DMS 273 (cell line): Measurements from ENCODE around the gene LMF2.
A peak's percentile ranks its signal among the peaks of the same experiment; 100 is the strongest.
"Not testable (repeated sequence)": the region's sequence is repeated elsewhere in the genome, so short reads cannot be mapped to it uniquely, and the experiment has no call there.

Experiments used
- DNase-seq: peaks from one replicate; lab custom pipeline; 2025; ENCODE audit not compliant: unreplicated experiment; lab: John Stamatoyannopoulos, UW

LMF2 gene

DNA sequence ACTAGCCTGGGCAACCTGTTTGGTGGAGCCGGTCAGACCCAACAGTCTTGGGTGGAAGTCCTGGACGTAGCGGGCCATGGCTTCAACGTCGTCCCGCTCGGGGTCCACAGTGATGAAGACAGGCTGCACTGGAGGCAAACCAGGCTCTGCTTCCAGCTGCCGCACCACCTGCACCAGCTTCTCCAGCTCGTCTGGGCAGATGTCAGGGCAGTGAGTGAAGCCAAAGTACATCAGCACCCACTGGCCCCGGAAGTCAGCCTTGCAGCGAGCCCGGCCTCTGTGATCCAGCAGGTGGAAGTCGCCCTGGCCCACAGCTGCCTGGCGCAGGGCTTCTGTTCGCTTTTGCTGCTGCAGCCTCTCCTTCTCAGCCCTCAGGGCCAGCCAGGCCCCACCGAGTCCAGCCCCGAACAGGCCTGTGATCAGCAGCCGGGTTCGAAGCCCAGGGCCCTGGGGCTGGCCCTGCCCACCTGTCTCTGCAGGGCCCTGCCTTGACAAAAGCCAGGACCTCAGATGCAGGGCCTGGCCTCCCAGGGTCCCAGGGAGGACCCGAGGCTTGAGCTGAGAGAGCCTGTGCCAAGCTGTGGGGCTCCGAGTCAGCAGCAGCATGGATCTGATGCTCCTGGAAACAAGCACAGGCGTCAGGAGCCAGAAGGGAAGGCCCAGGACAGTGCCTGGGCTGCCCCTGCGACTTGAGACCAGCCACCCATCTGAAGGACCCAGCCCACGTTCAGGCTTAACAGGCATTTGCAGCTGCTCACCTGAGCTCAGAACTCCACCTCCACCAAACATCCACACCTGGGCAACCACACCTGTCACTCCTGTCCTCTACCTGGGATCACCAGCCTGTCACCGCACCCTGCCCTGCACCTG is 16.5 kb upstream of the LMF2 start:
- DNase-seq: peak; percentile 74

DNA sequence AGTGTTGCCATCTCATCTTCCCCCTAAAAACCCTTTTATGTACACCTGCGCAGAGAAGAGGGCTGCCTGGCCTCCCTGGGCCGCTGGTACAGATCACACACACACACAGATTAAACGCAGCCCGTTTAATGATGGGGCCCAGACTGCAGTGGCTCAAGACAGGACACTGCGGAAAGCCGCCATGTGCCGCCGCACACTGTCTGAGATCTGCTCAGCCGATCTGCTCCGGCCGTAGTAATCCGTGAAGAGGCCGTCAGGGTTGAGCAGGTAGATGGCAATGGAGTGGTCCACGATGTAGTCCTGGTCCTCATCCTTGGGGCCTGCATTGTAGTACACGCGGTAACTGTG is 15.9 kb upstream of the LMF2 start:
- no peak for DNase-seq

DNA sequence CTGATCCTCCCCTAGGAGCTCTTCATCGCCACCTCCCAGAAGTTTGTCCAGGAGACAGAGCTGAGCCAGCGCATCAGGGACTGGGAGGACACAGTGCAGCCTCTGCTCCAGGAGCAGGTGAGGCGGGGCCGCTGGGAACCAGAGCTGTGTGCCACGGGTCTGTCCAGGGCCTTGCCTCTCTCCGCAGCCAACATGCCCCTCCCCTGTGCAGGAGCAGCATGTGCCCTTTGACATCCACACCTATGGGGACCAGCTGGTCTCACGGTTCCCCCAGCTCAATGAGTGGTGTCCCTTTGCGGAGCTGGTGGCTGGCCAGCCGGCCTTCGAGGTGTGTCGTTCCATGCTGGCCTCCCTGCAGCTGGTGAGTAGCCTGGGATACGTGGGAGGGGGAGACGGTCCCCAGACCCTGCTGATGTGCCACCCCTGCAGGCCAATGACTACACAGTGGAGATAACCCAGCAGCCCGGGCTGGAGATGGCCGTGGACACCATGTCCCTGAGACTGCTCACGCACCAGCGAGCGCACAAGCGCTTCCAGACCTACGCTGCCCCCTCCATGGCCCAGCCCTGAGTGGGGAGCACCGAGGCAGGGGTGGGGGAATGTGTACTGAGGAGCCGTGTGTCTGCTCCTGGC is 15.4 kb upstream of the LMF2 start:
- no peak for DNase-seq

DNA sequence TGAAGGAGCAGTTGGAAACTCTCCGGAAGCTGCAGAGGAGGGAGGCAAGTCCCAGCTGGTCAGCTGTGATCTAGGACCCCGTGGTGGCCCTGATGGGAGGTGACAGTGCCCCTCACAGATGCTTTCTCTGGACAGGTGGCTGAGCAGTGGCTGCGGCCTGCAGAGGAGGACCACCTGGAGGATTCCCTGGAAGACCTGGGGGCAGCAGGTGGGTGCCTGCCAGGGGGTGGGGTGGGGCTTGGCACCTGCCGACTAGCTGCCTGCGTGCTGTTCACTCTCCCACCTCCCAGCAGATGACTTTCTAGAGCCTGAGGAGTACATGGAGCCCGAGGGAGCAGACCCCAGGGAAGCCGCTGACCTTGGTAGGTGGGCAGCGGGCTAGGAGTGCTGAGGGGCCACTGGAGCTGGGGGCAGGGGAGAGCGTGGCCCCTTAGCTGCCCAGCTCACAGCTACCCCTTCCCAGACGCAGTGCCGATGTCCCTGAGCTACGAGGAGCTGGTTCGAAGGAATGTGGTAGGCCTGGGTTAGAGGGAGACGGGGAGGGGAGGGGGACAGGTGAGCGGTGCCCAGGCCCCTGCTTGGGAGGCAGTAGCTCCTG is 14.8 kb upstream of the LMF2 start:
- DNase-seq: no peak

- DNase-seq: no peak
Observed at GRCh38 chr22:50521710-50522109, 14.2 kb upstream of the LMF2 start.

- DNase-seq: no peak
Observed at GRCh38 chr22:50520826-50521453, 13.4 kb upstream of the LMF2 start.

GRCh38 chr22:50520184-50520583 is 12.7 kb upstream of the LMF2 start:
- not testable (repeated sequence) for DNase-seq

GRCh38 chr22:50519151-50519550 is 11.6 kb upstream of the LMF2 start:
- DNase-seq: no peak

- DNase-seq: no peak
Observed at GRCh38 chr22:50518606-50519005, 11.1 kb upstream of the LMF2 start.

- no peak for DNase-seq
Observed at GRCh38 chr22:50517495-50518260, 10.2 kb upstream of the LMF2 start.

- DNase-seq: no peak
Observed at GRCh38 chr22:50516891-50517290, 9.4 kb upstream of the LMF2 start.

GRCh38 chr22:50516068-50516467 is 8.6 kb upstream of the LMF2 start:
- no peak for DNase-seq

GRCh38 chr22:50513175-50513574 is 5.7 kb upstream of the LMF2 start:
- DNase-seq: no peak

DNA sequence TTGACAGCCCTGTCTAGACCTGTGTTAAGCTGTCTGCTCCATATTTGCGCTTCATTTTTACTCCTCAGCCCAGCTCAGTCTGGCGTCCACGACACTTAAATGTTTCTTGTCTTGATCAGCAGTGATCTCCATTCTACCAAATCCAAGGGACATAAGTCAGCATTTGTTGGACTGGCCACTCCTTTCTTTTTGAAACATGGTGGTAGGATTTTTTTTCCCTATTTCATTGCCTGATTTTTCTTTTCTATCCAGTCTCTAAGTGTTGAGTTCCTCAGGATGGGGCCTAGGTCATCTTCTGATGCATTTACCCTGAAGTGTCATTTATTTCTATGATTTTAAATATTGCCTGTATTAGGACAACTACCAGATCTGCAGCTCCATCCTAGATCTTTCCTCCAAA is 1.4 kb upstream of the LMF2 start:
- DNase-seq: no peak

GRCh38 chr22:50507991-50508884 is 736 bp upstream of the LMF2 start, which contains the start of gene NCAPH2:
NCAPH2 (plus strand) TSS chr22:50508224; CDS start chr22:50508338, 114 bp downstream.
- DNase-seq: peak; percentile 97

DNA sequence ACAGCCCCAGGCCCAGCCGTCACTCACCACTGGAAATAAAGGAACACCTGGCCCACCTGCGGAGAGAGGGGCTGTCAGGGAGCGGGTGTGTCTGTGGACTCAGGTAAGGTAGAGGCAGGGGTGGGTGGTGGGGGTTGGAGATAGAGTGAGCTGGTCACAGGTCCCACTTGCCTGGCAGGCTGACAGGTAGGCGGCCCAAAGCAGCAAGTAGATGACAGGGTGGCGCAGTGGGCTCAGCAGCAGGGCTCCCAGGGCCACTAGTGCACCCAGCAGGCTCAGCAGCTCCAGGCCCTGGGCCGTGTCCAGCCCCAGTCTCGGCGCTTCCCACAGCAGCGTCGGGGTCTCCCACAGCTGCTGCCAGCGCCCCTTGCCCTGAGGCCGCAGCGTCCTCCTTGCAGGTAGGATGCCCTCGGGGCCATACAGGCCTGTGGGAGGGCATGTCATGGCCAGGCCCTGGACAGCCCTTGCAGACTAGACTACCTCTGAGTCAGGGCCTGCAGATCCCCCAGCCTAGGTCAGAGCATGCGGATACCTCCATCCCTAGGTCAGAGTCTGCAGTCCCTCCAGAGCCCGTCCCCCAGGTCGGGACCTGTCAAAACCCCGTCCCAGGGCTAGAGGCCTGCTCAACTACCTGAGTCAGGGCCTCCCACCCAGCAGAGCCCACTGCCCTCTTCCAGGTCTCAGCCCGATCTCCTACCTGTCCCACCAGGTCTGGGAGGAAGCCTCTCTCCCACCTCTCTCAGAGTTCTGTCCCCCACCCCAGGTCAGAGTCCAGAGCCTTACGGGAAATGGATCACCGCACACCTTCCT is 686 bp downstream of the LMF2 start:
- DNase-seq: no peak

DNA sequence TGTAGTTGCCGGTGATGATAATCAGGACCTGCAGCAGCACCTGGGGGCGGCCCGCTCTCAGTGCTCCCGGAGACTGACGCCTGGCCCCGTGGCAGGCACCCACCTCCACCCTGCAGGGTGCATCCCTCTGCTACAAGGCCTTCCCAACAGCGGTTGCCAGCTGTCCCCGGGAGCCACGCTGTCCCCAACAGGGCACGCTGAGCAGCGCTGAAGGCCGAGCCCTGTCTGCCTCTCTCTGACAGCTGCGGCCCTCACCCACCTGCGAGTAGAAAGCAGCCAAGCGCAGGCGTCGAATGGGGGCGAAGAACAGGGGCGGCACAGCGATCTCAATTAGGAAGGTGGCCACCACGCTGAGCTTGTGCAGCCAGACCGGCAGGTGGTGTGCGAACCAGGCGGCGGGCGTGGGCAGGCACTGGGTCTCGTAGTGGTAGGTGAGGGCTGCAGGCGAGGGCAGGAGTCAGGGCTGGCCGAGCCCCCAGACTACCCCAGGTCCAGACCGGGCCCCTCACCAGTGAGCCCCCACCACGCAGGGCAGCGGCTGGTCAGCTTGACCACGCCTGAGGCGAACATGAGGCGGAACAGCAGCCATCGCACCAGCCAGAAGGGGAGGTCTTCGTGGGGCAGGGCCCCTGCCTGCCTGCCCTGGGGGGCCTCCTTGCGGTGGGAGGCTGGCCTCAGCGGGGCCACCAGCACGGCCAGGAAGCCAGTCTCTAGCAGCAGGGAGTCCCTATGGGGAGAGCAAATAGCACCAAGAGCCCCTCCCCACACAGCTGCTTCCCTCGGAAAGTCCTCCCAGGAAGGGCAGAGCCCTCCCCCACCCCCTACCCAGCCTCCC is 1.5 kb downstream of the LMF2 start:
- peak; percentile 34 for DNase-seq

- DNase-seq: no peak
Observed at GRCh38 chr22:50505276-50505775, 2.2 kb downstream of the LMF2 start.
